ENCODE data around the gene MTMR1.

DNA sequence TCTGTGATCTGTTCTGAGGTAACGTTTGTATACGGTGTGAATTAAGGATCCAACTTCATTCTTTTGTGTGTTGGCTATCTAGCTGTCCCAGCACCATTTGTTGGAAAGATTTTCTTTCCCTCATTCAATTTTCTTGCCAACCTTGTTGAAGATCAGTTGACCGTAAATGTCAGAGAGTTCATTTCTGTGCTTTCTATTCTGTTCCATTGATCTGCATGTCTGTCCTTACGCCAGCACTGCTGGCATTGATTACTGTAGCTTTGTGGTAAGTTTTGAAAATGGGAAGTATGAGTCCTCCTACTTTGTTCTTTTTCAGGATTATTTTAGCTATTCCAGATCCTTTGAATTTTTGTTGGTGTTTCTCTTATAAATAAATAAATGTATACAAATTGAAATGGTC is 60.8 kb downstream of the MTMR1 start:
- TF ChIP-seq EZH2phosphoT487 (conservative IDR thresholded peaks at IDR 0.05; ENCODE audit: low read length), result no peak
- TF ChIP-seq CTCF (IDR thresholded peaks at IDR 0.05; ENCODE audit: insufficient read depth, low read length, poor library complexity, severe bottlenecking), result no peak
